AG04449 (cell line): ENCODE results near the gene COL17A1.

Experiments
- CTCF ChIA-PET: fragments of 350-600 bp; formaldehyde crosslinking; extraction: SDS; loops from one replicate; lab custom pipeline; 2021; ENCODE audit warnings: antibody characterized with exemption; lab: Yijun Ruan, JAX
- POLR2A ChIA-PET: fragments of 400-600, 350-600 bp; formaldehyde crosslinking; extraction: SDS; loops from one replicate; lab custom pipeline; 2020; ENCODE audit warnings: antibody characterized with exemption, inconsistent platforms; lab: Yijun Ruan, JAX
- DNase-seq: peaks from one replicate; pipeline ENCODE4 v3.0.0-alpha.2; 2010; ENCODE audit warnings: low read depth, low spot score
- H3K4me3 ChIP-seq: 2 replicates; pipeline ENCODE4 v1.5.1; 2011; ENCODE audit warnings: low read depth, mild to moderate bottlenecking, control low read depth, low read length
- TF ChIP-seq, protein P1 (sequence below): IDR thresholded peaks from one replicate; pipeline ENCODE4 v1.5.1; 2011; ENCODE audit warnings: mild to moderate bottlenecking, moderate library complexity, low read length, control low read depth, inconsistent platforms; ENCODE audit not compliant: insufficient read depth; ENCODE audit errors: missing control alignments

The COL17A1 gene

GRCh38 chr10:104117839-104118323 lies 32.2 kb upstream of the COL17A1 start:
- TF ChIP-seq, protein P1, sequence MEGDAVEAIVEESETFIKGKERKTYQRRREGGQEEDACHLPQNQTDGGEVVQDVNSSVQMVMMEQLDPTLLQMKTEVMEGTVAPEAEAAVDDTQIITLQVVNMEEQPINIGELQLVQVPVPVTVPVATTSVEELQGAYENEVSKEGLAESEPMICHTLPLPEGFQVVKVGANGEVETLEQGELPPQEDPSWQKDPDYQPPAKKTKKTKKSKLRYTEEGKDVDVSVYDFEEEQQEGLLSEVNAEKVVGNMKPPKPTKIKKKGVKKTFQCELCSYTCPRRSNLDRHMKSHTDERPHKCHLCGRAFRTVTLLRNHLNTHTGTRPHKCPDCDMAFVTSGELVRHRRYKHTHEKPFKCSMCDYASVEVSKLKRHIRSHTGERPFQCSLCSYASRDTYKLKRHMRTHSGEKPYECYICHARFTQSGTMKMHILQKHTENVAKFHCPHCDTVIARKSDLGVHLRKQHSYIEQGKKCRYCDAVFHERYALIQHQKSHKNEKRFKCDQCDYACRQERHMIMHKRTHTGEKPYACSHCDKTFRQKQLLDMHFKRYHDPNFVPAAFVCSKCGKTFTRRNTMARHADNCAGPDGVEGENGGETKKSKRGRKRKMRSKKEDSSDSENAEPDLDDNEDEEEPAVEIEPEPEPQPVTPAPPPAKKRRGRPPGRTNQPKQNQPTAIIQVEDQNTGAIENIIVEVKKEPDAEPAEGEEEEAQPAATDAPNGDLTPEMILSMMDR, result no peak
- no peak for DNase-seq
- POLR2A ChIA-PET, result no interaction called here
- CTCF ChIA-PET, result interaction anchor here (0.9 kb wide), 1 partner anchor 9 kb away, joined by 4 read pairs; no protein-coding TSS in a partner anchor
- no peak overlapping the region for H3K4me3 ChIP-seq

DNA sequence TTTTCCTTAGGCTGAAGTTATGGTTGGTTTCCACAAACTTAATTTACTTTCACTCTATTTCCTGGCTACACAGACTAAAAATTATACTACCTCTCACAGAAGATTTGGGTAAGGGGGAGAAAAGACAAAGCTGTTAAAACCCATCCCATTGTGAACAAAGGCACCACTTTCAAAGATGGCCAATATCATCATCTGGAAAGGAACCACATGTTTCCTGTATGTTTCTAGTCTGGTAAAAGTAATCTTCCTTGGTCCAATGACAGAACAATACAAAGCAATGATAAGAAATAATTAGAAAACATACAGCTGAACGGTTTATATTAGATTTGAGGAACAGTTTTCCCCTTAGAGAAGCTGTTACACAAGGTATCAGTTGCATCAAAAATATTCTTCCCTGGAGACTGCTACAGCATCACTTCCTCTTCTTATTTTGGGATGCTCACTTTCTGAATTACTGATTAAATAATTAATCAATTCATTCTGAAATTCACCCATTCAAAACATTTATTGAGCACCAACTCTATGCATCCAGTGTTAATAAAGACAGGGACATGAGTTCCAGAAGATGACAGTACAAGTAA lies 27.8 kb upstream of the COL17A1 start:
- TF ChIP-seq, protein P1, result no peak
- H3K4me3 ChIP-seq, result no peak overlapping the region
- no peak for DNase-seq
- POLR2A ChIA-PET, result no interaction called here
- CTCF ChIA-PET, result interaction anchor here (2.3 kb wide), 1 partner anchor 8 kb away, joined by 16 read pairs; the partner anchor contains the start of gene SFR1

GRCh38 chr10:104109908-104110662 lies 24.4 kb upstream of the COL17A1 start:
- DNase-seq, result peak; percentile 63
- H3K4me3 ChIP-seq, result no peak overlapping the region
- TF ChIP-seq, protein P1, result no peak
- POLR2A ChIA-PET, result interaction anchor here (1.1 to 2.3 kb wide), 3 partner anchors 10 to 222 kb away, joined by 3 to 19 read pairs (median 9); partner anchors contain the start of gene SFR1
- CTCF ChIA-PET, result interaction anchor here (0.9 to 3.5 kb wide), 3 partner anchors 11 to 224 kb away, joined by 4 to 36 read pairs (median 4); partner anchors contain the start of gene SFR1

DNA sequence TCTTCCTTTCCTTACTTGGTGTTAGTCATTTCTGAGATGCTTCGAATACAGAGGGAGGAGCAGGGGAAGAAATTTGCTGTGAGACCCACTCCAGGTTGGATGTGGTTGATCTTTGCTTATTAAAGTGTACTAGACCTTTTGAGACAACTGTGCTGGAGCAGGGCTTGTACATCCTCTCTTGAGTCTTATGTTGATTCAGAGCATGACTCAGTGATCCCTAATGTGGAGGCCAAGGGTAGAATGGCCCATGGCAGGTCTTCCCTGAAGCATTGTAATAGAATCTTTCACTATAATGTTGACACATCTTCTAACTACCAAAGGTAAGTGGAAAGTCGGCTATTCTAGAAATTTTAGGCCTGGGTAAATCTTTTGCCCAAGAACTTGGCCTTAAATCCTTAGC lies 19.2 kb upstream of the COL17A1 start:
- ChIA-PET CTCF (no interaction called here), POLR2A (no interaction called here)
- H3K4me3 ChIP-seq, result no peak overlapping the region
- DNase-seq, result no peak
- TF ChIP-seq, protein P1, result no peak

DNA sequence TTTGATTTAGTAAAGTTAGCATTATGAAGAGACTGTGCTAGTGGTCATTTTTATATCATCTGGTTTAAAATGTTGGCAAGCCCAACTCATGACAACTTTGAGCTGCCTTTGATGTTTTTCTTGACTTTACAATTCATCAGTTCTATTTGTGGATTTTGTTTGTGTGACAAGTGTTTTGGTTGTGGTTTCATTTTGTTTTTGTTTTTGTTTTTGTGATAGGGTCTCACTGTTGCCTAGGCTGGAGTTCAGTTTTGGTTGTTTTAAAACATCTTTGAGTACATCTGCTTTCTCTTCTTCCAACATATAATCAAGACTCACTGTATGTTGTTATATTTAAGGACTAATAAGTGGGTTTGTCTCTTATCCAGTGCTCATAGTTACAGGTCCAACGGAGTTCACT lies 18.7 kb upstream of the COL17A1 start:
- CTCF ChIA-PET, result interaction anchor here (2.5 kb wide), 1 partner anchor 17 kb away, joined by 11 read pairs; the partner anchor contains the start of gene SFR1

GRCh38 chr10:104103956-104104355 lies 18.3 kb upstream of the COL17A1 start:
- TF ChIP-seq, protein P1, result no peak
- CTCF ChIA-PET, result interaction anchor here (2.5 kb wide), 1 partner anchor 18 kb away, joined by 11 read pairs; the partner anchor contains the start of gene SFR1

More for the DNA sequence above, 18.7 kb upstream of the COL17A1 start:
- TF ChIP-seq, protein P1, result no peak
- no peak overlapping the region for H3K4me3 ChIP-seq
- POLR2A ChIA-PET, result no interaction called here
- DNase-seq, result no peak

More at GRCh38 chr10:104103956-104104355, 18.3 kb upstream of the COL17A1 start:
- DNase-seq, result no peak
- POLR2A ChIA-PET, result no interaction called here
- H3K4me3 ChIP-seq, result no peak overlapping the region
